Caco-2 (cell line): ENCODE results near the gene GAP43. TPM values are rescaled to one million over a fixed set of nuclear protein-coding genes. Genes with fewer than 3 reads are reported as not detected.

Source experiments
- BruUV-seq: library from RNA; stranded (reverse); fragments of 400-500 nt; replicated peaks from 2 replicates; lab custom pipeline; 2021; lab: Mats Ljungman, UMichigan
- CTCF ChIA-PET: fragments of 300-600 bp; sonication (Branson Sonifier 250); formaldehyde crosslinking; loops from one replicate; lab custom pipeline; 2022; ENCODE audit warnings: antibody characterized with exemption; lab: Charles Lee
- POLR2A ChIA-PET: fragments of 300-600 bp; sonication (Branson Sonifier 250); formaldehyde crosslinking; loops from one replicate; lab custom pipeline; 2022; ENCODE audit warnings: antibody characterized with exemption; lab: Charles Lee
- DNase-seq, 2 experiments: peaks; one replicate each; pipeline versions ENCODE4 v3.0.0 to v3.0.0-alpha.2; 2020 to 2022
- H3K27me3 ChIP-seq: replicated peaks from 2 replicates; pipeline ENCODE4 v1.6.0; 2011; ENCODE audit warnings: low read length; ENCODE audit not compliant: control insufficient read depth, insufficient read depth
- H3K36me3 ChIP-seq: 2 replicates; pipeline ENCODE4 v1.5.1; 2011; ENCODE audit warnings: low read length; ENCODE audit not compliant: control insufficient read depth, insufficient read depth
- H3K4me1 ChIP-seq: fragments of 250-450 bp; sonication (Bioruptor Pico); 2 replicates; pipeline ENCODE4 v1.5.1; 2020; ENCODE audit warnings: mild to moderate bottlenecking
- H3K4me3 ChIP-seq: 2 replicates; pipeline ENCODE4 v1.5.1; 2011; ENCODE audit warnings: low read depth, mild to moderate bottlenecking, control low read depth, low read length
- H3K9me3 ChIP-seq: fragments of 250-450 bp; sonication (Bioruptor Pico); 2 replicates; pipeline ENCODE4 v1.5.1; 2020; ENCODE audit warnings: mild to moderate bottlenecking, moderate library complexity
- H3K27ac Mint-ChIP-seq: one replicate; pipeline ENCODE4 v1.8.0; 2022; ENCODE audit warnings: mixed read lengths; ENCODE audit not compliant: unreplicated experiment
- H3K27me3 Mint-ChIP-seq: one replicate; pipeline ENCODE4 v1.8.0; 2022; ENCODE audit warnings: mixed read lengths; ENCODE audit not compliant: insufficient read depth, unreplicated experiment
- H3K36me3 Mint-ChIP-seq: one replicate; pipeline ENCODE4 v1.8.0; 2022; ENCODE audit warnings: mild to moderate bottlenecking, mixed read lengths; ENCODE audit not compliant: insufficient read depth, unreplicated experiment
- H3K4me1 Mint-ChIP-seq: one replicate; pipeline ENCODE4 v1.8.0; 2022; ENCODE audit warnings: low read depth, mixed read lengths; ENCODE audit not compliant: unreplicated experiment
- H3K4me3 Mint-ChIP-seq: one replicate; pipeline ENCODE4 v1.8.0; 2022; ENCODE audit warnings: mild to moderate bottlenecking, moderate library complexity, mixed read lengths; ENCODE audit not compliant: unreplicated experiment
- H3K9me3 Mint-ChIP-seq: one replicate; pipeline ENCODE4 v1.8.0; 2022; ENCODE audit warnings: mixed read lengths; ENCODE audit not compliant: unreplicated experiment
- intact Hi-C: fragments of 100-400 bp; cut with micrococcal nuclease; formaldehyde crosslinking; loops from one replicate; pipeline ENCODE4 v1.10.0; 2022; ENCODE audit not compliant: unreplicated experiment
- total RNA-seq: library from RNA; stranded (reverse); gene quantifications from 2 replicates; pipeline ENCODE4 v1.2.3, GENCODE V29; 2022
- TF ChIP-seq, protein P1 (sequence below), 2 experiments: fragments of 200-600 bp in 1 of 2; IDR thresholded peaks; 1 replicate in 1 of 2; 2 replicates in 1 of 2; pipeline versions ENCODE4 v1.5.1 to v1.8.0; 2011 to 2022; ENCODE audit warnings: antibody characterized with exemption in 1 of 2, control low read depth in 1 of 2, inconsistent platforms in 1 of 2, low read depth in 1 of 2, low read length in 1 of 2, mild to moderate bottlenecking in 1 of 2, moderate library complexity in 1 of 2; ENCODE audit not compliant: insufficient read depth in 1 of 2, severe bottlenecking in 1 of 2, unreplicated experiment in 1 of 2

Gene GAP43
- total RNA-seq, 1 experiment from 2014 or later = not detected

GRCh38 chr3:115695090-115695489, 71.8 kb downstream of the GAP43 start:
- 0 out of 2 replicates have a peak, but pooled peaks cover 5% of the 10 kb centered on the region for H3K4me1 ChIP-seq
- Mint-ChIP-seq H3K27me3 (peaks cover 2% of the 10 kb centered on the region), H3K9me3 (no peaks in the 10 kb centered on the region), H3K36me3 (no peaks in the 10 kb centered on the region), H3K4me3 (no peak overlapping the region), H3K4me1 (no peaks in the 10 kb centered on the region), H3K27ac (no peak overlapping the region)
- BruUV-seq = no TSS peak
- no peaks in the 10 kb centered on the region for H3K9me3 ChIP-seq
- POLR2A ChIA-PET = no interaction called here
- no peaks in the 10 kb centered on the region for H3K36me3 ChIP-seq
- intact Hi-C loops = loop anchor here (10.0 kb wide), 1 partner anchor 150 kb away; no protein-coding TSS in a partner anchor
- H3K27me3 ChIP-seq = no peaks in the 10 kb centered on the region
- DNase-seq = no peak
- CTCF ChIA-PET = no interaction called here
- TF ChIP-seq, protein P1, sequence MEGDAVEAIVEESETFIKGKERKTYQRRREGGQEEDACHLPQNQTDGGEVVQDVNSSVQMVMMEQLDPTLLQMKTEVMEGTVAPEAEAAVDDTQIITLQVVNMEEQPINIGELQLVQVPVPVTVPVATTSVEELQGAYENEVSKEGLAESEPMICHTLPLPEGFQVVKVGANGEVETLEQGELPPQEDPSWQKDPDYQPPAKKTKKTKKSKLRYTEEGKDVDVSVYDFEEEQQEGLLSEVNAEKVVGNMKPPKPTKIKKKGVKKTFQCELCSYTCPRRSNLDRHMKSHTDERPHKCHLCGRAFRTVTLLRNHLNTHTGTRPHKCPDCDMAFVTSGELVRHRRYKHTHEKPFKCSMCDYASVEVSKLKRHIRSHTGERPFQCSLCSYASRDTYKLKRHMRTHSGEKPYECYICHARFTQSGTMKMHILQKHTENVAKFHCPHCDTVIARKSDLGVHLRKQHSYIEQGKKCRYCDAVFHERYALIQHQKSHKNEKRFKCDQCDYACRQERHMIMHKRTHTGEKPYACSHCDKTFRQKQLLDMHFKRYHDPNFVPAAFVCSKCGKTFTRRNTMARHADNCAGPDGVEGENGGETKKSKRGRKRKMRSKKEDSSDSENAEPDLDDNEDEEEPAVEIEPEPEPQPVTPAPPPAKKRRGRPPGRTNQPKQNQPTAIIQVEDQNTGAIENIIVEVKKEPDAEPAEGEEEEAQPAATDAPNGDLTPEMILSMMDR (IDR thresholded peaks at IDR 0.05; ENCODE audit: insufficient read depth in 1 of 2, low read depth in 1 of 2, low read length in 1 of 2, severe bottlenecking in 1 of 2, unreplicated experiment in 1 of 2) = no peak
- no peak overlapping the region for H3K4me3 ChIP-seq

DNA sequence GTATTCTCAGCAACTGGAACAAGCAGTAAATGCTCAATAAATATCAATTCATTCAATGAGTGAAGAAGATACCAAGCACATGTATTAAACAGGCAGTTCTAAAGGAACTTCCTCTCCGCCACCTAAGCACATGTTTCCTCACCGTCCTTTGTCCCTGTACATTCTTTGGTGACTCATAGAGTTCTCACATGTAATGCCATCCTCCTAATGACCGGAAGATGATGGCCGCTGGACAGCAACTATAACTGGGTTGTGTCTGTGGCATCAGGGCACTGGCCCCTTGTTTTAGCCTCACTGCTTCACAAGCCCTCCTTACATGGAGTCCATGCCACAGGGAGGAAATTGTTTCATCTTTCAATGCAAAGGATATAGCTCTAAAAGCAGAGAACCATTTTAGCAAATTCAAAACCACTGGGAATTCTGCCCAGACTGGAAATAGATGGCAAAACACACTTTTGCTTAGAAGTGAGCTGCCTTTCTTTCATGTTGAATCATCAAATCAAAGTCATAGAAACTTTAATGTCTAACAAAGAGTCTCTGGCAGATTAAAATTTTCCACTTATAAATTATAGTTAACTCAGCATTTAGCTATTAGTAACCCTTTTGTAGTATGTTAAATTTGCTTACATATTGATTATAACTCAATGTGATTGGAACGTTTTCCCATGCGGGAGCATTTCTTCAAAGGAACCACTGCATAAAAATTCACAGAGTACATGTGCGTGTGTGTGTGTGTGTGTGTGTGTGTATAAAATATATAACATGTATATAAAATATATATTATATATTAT, 74.1 kb downstream of the GAP43 start:
- Mint-ChIP-seq H3K9me3 (no peaks in the 10 kb centered on the region), H3K4me3 (no peak overlapping the region), H3K4me1 (no peaks in the 10 kb centered on the region), H3K27me3 (peaks cover 2% of the 10 kb centered on the region), H3K36me3 (no peaks in the 10 kb centered on the region), H3K27ac (no peak overlapping the region)
- Histone ChIP-seq H3K36me3 (no peaks in the 10 kb centered on the region), H3K4me3 (no peak overlapping the region), H3K9me3 (no peaks in the 10 kb centered on the region), H3K27me3 (no peaks in the 10 kb centered on the region), H3K4me1 (peaks cover 10% of the 10 kb centered on the region)
- intact Hi-C loops = loop anchor here (10.0 kb wide), 1 partner anchor 153 kb away; no protein-coding TSS in a partner anchor
- BruUV-seq = no TSS peak
- TF ChIP-seq, protein P1 (IDR thresholded peaks at IDR 0.05; ENCODE audit: insufficient read depth in 1 of 2, low read depth in 1 of 2, low read length in 1 of 2, severe bottlenecking in 1 of 2, unreplicated experiment in 1 of 2) = no peak
- DNase-seq = no peak
- ChIA-PET CTCF (no interaction called here), POLR2A (no interaction called here)

DNA sequence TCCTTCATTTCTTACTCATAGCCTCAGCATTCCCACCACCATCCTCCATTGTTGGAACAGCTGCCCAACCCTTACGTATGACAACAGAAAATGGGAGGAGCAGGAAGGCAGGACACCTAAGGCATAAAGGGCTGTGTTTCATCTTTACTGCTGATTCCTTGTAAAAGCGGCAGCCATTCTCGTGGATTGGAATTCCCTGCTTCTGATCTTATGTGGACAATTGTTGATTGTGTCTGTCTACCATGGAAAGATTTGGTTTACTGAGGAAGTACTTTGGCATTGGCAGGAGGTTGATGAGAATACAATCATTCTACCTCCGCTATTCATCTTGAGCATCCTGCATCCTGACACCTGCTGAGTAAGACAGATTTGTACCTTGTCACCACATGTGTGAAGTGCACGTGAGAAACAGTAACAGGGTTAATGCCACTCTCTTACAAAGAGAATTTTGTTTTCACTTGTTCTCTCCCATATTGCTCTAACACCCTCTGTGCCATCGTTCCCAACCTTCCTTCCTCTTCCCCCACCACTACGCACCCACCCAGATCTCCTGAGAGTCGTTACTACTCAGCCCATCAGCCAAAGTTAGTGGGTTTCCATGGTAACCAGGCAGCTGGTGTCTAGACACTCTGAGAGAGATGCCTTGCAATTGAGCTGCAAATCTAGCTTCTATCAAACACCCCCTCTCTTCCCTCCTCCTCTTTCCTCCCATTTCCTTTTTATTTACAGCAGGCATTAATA, 75.7 kb downstream of the GAP43 start:
- CTCF ChIA-PET = no interaction called here
- H3K27me3 Mint-ChIP-seq = peaks cover 2% of the 10 kb centered on the region
- no TSS peak for BruUV-seq
- no peak overlapping the region for H3K27ac Mint-ChIP-seq
- Histone ChIP-seq H3K4me1 (peaks cover 10% of the 10 kb centered on the region), H3K27me3 (no peaks in the 10 kb centered on the region), H3K36me3 (no peaks in the 10 kb centered on the region), H3K4me3 (no peak overlapping the region), H3K9me3 (no peaks in the 10 kb centered on the region)
- no peaks in the 10 kb centered on the region for H3K4me1 Mint-ChIP-seq
- no peak for DNase-seq
- intact Hi-C loops = loop anchor here (10.0 kb wide), 1 partner anchor 154 kb away; no protein-coding TSS in a partner anchor
- H3K4me3 Mint-ChIP-seq = no peak overlapping the region
- POLR2A ChIA-PET = no interaction called here
- no peaks in the 10 kb centered on the region for H3K36me3 Mint-ChIP-seq
- TF ChIP-seq, protein P1 (IDR thresholded peaks at IDR 0.05; ENCODE audit: insufficient read depth in 1 of 2, low read depth in 1 of 2, low read length in 1 of 2, severe bottlenecking in 1 of 2, unreplicated experiment in 1 of 2) = no peak
- no peaks in the 10 kb centered on the region for H3K9me3 Mint-ChIP-seq
